ENCODE results near the gene SENP1. TPM values are rescaled to one million over a fixed set of nuclear protein-coding genes. Genes with fewer than 3 reads are reported as not detected.
"Not testable (repeated sequence)": the region's sequence is repeated elsewhere in the genome, so short reads cannot be mapped to it uniquely, and the experiment has no call there.

SENP1 gene
- total and polyA plus RNA-seq, 7 donors = 3.2 to 10.2 (median 6.3) TPM

GRCh38 chr12:48129376-48129775 lies 23.5 kb upstream of the SENP1 start:
- peaks cover 59% of the 10 kb centered on the region for H3K4me1 ChIP-seq
- TF ChIP-seq CTCF (IDR thresholded peaks at IDR 0.05) = no peak
- intact Hi-C loops (cut with DNase I) = no loop called here
- WGBS, 3 donors = 23 to 41% (median 33%) methylated on average over 1 of the region's 1 CpG
- no peak for DNase-seq
- H3K36me3 ChIP-seq (ENCODE audit: insufficient read depth in 1 of 2, low read depth in 1 of 2) = peaks cover 32 to 82% of the 10 kb centered on the region in 2 donors
- ATAC-seq = no peak
- H3K27ac ChIP-seq = peak overlapping the region; percentile 87
- H3K4me3 ChIP-seq = peak overlapping the region; percentile 75
- no peaks in the 10 kb centered on the region for H3K9me3 ChIP-seq
- no peaks in the 10 kb centered on the region for H3K27me3 ChIP-seq (ENCODE audit: insufficient read depth in 3 of 3, low read length in 2 of 3)

GRCh38 chr12:48128800-48129199 lies 22.9 kb upstream of the SENP1 start:
- DNase-seq = no peak
- TF ChIP-seq CTCF (IDR thresholded peaks at IDR 0.05) = no peak
- H3K9me3 ChIP-seq = no peaks in the 10 kb centered on the region
- H3K4me3 ChIP-seq = peak overlapping the region; percentile 75
- H3K36me3 ChIP-seq (ENCODE audit: insufficient read depth in 1 of 2, low read depth in 1 of 2) = peaks cover 26 to 82% of the 10 kb centered on the region in 2 donors
- WGBS, 3 donors = 55 to 97% (median 75%) methylated on average over 1 of the region's 1 CpG
- no peak for ATAC-seq
- intact Hi-C loops (cut with DNase I) = no loop called here
- H3K4me1 ChIP-seq = peaks cover 54% of the 10 kb centered on the region
- H3K27me3 ChIP-seq (ENCODE audit: insufficient read depth in 3 of 3, low read length in 2 of 3) = no peaks in the 10 kb centered on the region
- H3K27ac ChIP-seq = peak overlapping the region; percentile 87

GRCh38 chr12:48126953-48127630 lies 21.2 kb upstream of the SENP1 start:
- H3K4me1 ChIP-seq = peaks cover 45% of the 10 kb centered on the region
- peak in 2 of 4 donors; percentile 8 to 14 for ATAC-seq

DNA sequence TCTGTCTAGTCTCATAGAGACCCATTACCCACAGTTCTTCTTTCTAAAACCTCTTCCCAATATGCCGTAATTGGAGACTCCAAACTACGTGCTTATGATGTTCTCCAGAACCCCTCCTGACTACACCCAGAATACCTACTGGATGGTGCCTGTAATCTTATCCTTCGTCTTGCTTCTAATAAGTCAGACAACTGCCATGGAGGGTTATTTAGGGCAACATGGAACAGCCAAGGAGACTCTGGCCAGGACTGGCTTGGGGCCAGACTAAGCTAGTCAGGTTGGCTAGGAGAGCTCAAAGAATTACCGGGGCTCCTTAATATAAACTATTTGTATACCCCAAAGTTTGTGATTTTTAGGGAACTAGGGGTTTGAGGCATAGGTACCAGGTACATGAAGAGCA lies 20.1 kb upstream of the SENP1 start:
- Histone ChIP-seq H3K9me3 (no peaks in the 10 kb centered on the region), H3K27me3 (ENCODE audit: insufficient read depth in 3 of 3, low read length in 2 of 3) (no peaks in the 10 kb centered on the region), H3K4me1 (peaks cover 45% of the 10 kb centered on the region), H3K27ac (peak overlapping the region; percentile 87), H3K36me3 (ENCODE audit: insufficient read depth in 1 of 2, low read depth in 1 of 2) (peaks cover 9 to 68% of the 10 kb centered on the region in 2 donors), H3K4me3 (peak overlapping the region; percentile 75)
- peak; percentile 74 to 91 for DNase-seq
- peak; percentile 83 to 92 (median 90) for ATAC-seq
- intact Hi-C loops (cut with DNase I) = loop anchor here in 1 of 2 donors (2.0 kb wide), 1 partner anchor 31 kb away; the partner anchor contains the start of gene ASB8
- WGBS, 3 donors = 28 to 32% (median 28%) methylated on average over 4 of the region's 4 CpGs
- TF ChIP-seq CTCF (IDR thresholded peaks at IDR 0.05) = no peak

More at GRCh38 chr12:48126953-48127630, 21.2 kb upstream of the SENP1 start:
- Histone ChIP-seq H3K9me3 (no peaks in the 10 kb centered on the region), H3K27ac (peak overlapping the region; percentile 87), H3K4me3 (peak overlapping the region; percentile 75), H3K27me3 (ENCODE audit: insufficient read depth in 3 of 3, low read length in 2 of 3) (no peaks in the 10 kb centered on the region), H3K36me3 (ENCODE audit: insufficient read depth in 1 of 2, low read depth in 1 of 2) (peaks cover 17 to 79% of the 10 kb centered on the region in 2 donors)
- 29 to 52% (median 41%) methylated on average over 2 of the region's 2 CpGs for WGBS, 3 donors
- no peak for DNase-seq
- intact Hi-C loops (cut with DNase I) = loop anchor here in 1 of 2 donors (2.0 kb wide), 1 partner anchor 30 kb away; the partner anchor contains the start of gene ASB8
- no peak for TF ChIP-seq CTCF (IDR thresholded peaks at IDR 0.05)

DNA sequence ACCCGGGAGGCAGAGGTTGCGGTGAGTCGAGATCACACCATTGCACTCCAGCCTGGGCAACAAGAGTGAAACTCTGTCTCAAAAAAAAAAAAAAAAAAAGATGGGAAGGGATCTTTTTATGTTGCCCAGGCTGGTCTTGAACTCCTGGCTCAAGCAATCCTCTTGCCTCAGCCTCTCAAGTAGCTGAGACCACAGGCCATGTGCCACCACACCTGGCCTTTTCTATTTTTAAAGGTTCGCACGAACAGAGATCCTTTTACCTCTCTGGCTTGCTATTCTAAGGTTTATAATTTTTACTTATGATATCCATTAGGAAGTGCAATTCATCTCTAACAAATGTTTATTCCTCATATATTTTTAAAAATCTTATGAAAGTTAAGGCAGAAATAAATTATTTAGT lies 19.7 kb upstream of the SENP1 start:
- Histone ChIP-seq H3K4me3 (peak overlapping the region; percentile 75), H3K4me1 (peaks cover 43% of the 10 kb centered on the region), H3K27ac (peak overlapping the region; percentile 87), H3K36me3 (ENCODE audit: insufficient read depth in 1 of 2, low read depth in 1 of 2) (peaks cover 6 to 64% of the 10 kb centered on the region in 2 donors)
- H3K27me3 ChIP-seq (ENCODE audit: insufficient read depth in 3 of 3, low read length in 2 of 3); intact Hi-C loops (cut with DNase I); H3K9me3 ChIP-seq: not testable (repeated sequence)
- ATAC-seq = peak; percentile 71
- WGBS, 3 donors = 28 to 44% (median 42%) methylated on average over 2 to 5 of the region's 5 CpGs
- peak; percentile 36 to 66 for DNase-seq
